CMK (cell line): ENCODE results near the gene TYW3.

Source experiments
- DNase-seq: peaks from one replicate; pipeline ENCODE4 v3.0.0-alpha.2; 2010; ENCODE audit warnings: low read depth

TYW3 gene

DNA sequence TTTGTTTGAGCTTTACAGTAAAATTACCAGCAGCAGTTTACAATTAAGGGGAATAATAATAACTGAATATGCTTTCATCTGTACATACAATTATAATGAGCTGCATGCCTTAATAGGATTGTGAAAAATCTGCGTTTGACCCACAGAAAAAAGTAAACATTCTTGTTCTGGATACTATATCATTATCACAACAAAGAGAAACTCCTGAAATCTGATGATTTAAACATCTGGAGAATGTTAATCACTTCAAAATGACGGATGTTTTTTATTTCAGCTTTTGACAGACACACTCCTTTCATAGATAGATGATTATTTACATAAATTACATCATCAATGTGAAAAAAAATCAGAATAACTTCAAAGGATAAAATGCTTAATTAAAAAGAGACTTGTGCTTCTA is 58.5 kb downstream of the TYW3 start:
- no peak for DNase-seq

DNA sequence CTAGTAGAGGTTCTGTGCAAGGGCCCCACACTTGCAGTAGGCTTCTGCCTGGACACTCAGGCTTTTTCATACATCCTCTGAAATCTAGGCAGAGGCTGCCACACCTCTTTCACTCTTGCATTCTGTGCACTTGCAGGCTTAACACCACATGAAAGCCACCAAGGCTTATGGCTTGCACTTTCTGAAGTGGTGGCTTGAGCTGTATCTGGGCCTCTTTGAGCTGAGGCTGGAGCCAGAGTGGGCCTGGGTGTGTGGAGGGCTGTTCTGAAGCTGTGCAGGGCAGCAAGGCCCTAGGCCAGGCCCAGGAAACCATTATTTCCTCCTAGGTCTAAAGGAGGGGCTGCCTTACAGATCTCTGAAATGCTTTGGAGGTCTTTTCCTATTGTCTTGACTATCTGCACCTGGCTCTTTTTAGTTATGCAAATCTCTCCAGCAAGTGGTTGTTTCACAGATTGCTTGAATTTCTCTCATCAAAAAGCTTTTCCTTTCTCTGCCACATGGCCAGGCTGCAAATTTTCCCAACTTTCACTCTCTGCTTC is 66.2 kb downstream of the TYW3 start:
- no peak for DNase-seq

DNA sequence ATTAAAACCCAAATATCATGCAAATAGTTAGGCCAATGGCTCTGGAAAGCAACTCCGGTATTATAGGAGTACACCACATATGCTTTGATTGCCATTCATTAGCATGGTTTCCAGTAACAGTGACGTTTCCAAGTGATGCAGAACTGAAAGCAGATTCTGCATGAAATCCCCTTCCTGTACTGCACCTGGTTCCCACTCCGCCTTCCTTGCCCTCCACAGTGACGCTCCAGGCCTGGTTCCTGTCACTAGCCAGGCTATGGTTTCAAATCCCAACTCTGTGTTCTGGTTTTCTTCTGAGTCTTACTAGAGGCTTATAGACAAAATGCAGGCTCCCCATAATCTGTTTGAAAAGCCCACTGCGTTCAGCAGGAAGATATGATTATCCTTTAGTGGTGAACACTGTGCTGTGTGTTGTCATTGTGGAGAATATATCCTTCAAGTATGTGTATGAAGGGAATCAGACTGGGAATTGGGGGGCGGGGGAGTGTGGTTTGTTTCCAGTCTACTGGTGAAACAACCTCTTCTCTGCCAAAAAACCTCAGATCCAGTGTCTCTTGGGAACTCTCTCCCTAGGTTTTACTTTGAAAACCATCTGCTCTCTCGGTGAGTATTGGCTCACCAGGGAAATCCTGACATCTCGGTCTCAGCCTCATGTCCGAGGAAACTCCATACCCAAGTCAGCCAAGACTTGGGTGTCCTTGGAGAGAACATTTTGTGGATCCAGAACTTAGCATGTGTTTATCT is 78.7 kb downstream of the TYW3 start:
- no peak for DNase-seq

DNA sequence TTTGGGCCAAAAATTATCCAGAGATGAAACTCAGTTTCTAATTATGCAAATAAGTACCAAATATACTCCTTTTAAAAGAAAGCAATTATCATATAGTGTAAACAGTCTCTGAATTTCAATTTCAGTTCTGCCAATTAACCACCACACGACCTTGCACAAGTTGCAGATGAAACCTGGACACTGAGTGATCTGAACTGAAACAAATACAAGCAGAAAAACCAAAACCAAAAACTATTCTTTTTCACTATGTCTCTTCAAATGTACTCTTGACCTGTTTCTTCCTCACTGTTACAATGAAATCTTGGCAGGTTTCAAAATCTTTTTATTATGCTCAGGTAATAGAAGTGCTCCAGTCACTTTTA is 79.2 kb downstream of the TYW3 start:
- DNase-seq = no peak
